ENCODE results near the gene CNPY1. TPM values are rescaled to one million over a fixed set of nuclear protein-coding genes. Genes with fewer than 3 reads are reported as not detected.

Gene CNPY1
- total RNA-seq, 2 donors from 2014 or later: not detected

DNA sequence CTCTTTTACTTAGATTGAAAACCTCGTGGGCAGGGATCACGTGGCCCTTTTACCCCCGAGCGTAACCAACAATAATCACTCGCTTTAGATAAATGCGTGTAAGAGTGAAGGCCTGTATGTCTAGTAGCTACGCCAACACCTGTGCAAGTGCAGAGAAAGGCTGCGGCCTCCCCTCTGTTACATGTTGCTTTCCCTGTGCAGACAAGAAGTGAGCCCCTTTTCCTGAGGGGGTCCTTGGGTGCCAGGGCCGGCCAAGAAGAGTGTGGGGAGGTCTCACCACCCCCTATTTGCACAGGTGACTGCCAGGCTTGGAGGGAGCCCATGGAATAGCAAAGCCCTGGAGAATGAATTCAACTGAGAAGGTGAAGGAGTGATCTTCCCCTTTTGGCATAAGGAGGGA, 35.6 kb upstream of the CNPY1 start:
- Mint-ChIP-seq H3K27ac (no peak overlapping the region), H3K9me3 (no peaks in the 10 kb centered on the region), H3K36me3 (no peaks in the 10 kb centered on the region)
- ATAC-seq (no peak), DNase-seq (ENCODE audit: low spot score in 2 of 2) (no peak)

DNA sequence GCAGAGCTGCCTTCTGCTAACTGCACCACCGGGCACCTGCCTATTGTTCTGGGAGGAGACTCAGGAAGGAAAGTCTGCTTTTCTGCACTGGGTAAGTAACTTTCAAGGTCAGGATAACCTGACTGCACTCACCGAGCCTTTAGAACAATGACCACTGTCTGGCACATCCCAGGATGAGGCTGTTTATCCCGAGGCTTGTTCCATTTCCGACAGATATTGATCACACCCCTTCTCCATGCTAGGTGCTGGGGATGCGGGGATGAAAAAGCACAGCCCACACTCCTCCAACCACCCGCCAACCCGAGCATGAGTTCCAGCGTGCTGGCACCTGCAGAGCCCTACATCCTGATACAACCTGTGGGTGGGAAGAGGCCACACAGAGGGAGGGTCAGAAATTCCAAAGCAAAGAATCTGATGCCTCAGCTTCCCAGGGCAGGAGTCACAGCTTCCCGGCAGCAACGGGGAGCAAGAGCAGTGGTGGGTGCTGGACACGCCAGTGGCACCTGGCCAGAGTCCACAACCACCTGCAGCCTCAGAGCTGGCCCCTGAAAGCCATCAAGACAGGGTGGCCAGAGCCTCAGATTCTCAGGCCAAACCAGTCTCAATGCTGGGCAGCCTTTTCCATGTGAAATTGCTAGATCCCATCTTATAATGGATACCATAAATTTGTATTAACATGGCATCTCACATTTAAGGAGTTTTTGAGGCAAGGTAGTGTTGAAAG, 34.9 kb upstream of the CNPY1 start:
- Mint-ChIP-seq H3K27ac (no peak overlapping the region), H3K36me3 (no peaks in the 10 kb centered on the region), H3K9me3 (no peaks in the 10 kb centered on the region)
- ATAC-seq: no peak
- DNase-seq (ENCODE audit: low spot score in 2 of 2): no peak

DNA sequence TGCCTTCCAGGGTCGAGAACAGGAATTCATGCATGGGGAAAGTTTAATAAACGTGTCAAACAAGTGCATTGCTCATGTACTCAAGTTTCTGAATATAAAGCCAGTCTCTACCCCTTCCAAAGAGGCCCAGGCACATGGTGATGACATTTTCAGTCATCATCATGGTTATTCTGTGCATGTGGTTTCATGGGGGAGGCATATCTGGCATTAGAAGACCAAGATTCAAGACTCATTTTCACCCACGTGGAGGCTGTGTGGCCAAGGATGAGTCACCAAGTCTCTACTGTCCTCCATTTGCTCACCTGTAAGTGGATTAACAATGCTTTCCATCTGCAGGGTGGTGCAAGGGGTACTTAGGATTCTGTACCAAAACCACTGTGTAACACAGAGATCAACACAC, 34.0 kb upstream of the CNPY1 start:
- Mint-ChIP-seq H3K36me3 (no peaks in the 10 kb centered on the region), H3K27ac (no peak overlapping the region), H3K9me3 (no peaks in the 10 kb centered on the region)
- ATAC-seq (peak; percentile 90 to 94), DNase-seq (ENCODE audit: low spot score in 2 of 2) (peak in 1 of 2 donors; percentile 42)

DNA sequence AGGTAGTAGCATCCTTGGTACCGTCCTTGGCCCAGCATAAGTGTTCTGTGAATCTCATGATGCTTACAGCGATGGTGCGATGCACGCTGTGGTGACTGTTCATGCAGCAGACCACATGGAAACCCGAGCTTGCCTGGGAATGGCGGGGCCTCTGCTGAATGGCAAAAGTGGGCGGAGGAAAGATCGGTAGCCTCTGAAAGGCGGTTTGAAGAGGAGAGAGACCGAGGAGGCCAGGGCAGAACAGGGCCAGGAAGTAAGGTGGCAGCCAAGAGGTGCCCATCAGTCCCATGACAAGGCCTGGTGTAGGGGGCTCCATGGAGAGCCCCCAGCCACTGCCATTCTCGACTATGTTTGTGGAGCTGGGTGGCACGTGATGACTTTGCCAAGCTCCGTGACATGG, 33.2 kb upstream of the CNPY1 start:
- no peak for ATAC-seq
- H3K27ac Mint-ChIP-seq: no peak overlapping the region

DNA sequence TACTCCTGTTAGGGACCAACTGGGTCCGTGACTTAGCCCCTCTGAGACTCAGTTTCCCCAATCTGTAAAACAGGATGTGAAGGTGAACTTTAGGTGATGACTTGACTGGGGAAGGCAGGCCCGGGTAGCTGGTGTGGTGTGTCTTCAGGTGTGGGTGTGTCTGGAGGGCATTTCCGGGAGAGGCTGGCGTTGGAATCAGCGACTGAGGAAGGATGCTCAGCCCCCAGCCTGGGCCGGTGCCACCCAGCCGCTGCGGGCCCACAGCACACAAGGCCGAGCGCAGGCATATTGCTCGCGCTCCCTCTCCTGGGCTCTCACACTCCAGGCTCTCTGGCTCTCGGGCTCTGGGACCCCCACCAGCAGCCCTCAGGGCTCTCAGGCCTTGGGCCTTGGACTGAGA, 31.7 kb upstream of the CNPY1 start:
- no peaks in the 10 kb centered on the region for H3K36me3 Mint-ChIP-seq
- ATAC-seq (no peak), DNase-seq (ENCODE audit: low spot score in 2 of 2) (no peak)
- H3K27ac Mint-ChIP-seq: no peak overlapping the region
- H3K9me3 Mint-ChIP-seq: no peaks in the 10 kb centered on the region

More for the DNA sequence above, 33.2 kb upstream of the CNPY1 start:
- no peaks in the 10 kb centered on the region for H3K9me3 Mint-ChIP-seq
- no peak for DNase-seq (ENCODE audit: low spot score in 2 of 2)
- no peaks in the 10 kb centered on the region for H3K36me3 Mint-ChIP-seq

DNA sequence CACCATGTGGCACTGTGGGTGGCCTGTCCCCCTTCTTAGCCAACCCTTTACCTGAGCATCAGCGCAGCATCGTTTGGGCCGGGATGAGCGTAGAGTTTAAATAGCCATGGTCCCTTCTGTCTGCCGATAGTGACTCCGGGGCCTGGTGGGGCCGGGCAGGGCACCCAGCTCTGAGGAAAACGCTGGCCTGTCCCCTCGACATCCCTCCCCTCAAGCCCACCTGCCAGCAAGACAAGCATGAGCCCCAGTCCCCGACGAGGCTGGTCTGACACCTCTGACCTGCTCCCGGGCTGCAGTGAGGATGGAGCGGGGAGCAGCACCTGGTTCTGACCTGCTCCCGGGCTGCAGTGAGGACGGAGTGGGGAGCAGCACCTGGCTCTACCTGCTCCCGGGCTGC, 31.1 kb upstream of the CNPY1 start:
- no peaks in the 10 kb centered on the region for H3K9me3 Mint-ChIP-seq
- DNase-seq (ENCODE audit: low spot score in 2 of 2): no peak
- H3K27ac Mint-ChIP-seq: no peak overlapping the region
- no peaks in the 10 kb centered on the region for H3K36me3 Mint-ChIP-seq
- ATAC-seq: no peak

DNA sequence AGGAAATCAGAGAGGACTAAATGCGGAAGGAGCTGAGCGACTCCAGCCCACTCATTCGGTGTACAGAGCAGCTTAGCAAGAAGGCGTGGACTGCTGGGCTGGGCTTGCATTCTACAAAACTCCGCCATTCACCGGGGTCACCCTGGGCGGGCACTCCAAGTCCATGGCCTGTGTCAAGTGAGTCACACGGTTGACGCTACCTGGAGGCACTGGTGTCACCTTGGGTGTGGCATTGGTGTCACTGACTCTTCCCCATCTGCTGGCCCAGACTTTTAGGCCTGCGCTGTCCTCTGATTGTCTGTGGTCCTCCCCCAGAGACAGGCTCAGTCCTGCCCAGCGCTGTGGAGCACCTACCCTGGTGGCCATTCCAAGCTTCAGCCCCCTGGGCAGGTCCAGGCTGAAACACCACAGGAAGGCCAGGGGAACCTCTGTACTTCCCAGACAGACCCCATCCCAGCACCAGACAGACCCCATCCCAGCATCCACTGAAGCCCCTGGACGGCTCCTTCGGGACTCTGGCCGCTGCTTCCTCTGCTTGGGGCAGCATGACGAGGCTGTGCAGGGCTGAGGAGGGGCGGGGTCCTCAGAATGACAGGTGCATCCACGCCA, 30.6 kb upstream of the CNPY1 start:
- Mint-ChIP-seq H3K9me3 (no peaks in the 10 kb centered on the region), H3K36me3 (no peaks in the 10 kb centered on the region), H3K27ac (no peak overlapping the region)
- ATAC-seq (no peak), DNase-seq (ENCODE audit: low spot score in 2 of 2) (no peak)

DNA sequence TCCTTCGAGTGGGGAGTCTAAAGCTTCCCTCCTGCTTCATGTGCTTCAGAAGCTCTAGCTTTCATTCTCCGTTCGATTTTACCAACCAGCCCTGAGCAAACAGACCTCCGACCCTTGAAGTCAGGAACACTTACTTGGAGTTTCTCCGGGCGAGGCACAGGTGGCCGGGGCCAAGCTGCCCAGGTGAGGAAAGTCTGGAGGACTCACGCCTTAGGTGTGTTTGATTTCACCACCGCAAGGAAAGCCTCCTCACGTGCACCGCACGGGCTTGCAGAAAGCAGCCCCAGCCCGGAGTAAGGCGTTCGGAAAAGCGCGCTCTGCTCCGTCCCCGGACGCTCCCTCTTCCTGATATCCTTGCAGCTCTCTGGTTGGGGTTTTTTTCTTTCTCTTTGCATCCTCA, 30.1 kb upstream of the CNPY1 start:
- Mint-ChIP-seq H3K9me3 (no peaks in the 10 kb centered on the region), H3K27ac (no peak overlapping the region)

DNA sequence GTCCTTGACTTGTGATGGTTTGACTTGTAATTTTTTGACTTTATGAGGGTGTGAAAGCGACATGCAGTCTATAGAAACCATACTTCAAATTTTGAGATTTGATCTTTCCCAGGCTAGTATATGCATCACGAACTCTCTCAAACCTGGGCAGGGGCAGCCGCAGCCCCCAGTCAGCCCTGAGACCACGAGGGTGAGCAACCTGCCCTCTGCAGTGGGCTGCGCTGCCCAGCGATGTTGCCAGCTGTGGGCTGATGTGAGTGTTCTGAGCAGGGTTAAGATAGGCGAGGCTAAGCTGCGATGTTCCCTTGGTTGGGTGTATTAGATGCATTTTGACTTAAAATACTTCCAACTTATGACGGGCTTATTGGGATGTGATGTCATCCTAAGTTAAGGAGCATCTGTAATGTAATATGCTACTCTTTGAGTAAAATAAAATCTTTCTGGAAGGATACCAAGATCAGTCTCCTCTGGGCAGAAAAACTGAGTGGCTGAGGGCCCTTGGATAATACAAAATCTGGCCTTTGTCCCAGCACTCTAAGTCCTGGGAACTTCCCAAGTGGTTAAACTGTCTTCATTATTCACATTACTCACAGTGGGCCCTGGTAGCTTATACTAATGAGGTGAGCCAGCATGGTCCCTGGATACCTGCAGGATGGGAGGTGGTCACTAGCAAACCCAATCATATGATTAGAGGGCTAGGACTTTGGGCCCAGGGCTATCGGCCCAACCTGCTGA, 28.4 kb upstream of the CNPY1 start:
- Mint-ChIP-seq H3K27ac (no peak overlapping the region), H3K36me3 (no peaks in the 10 kb centered on the region), H3K9me3 (no peaks in the 10 kb centered on the region)
- no peak for DNase-seq (ENCODE audit: low spot score in 2 of 2)
- ATAC-seq: no peak

More for the DNA sequence above, 30.1 kb upstream of the CNPY1 start:
- DNase-seq (ENCODE audit: low spot score in 2 of 2) (no peak), ATAC-seq (no peak)
- no peaks in the 10 kb centered on the region for H3K36me3 Mint-ChIP-seq

DNA sequence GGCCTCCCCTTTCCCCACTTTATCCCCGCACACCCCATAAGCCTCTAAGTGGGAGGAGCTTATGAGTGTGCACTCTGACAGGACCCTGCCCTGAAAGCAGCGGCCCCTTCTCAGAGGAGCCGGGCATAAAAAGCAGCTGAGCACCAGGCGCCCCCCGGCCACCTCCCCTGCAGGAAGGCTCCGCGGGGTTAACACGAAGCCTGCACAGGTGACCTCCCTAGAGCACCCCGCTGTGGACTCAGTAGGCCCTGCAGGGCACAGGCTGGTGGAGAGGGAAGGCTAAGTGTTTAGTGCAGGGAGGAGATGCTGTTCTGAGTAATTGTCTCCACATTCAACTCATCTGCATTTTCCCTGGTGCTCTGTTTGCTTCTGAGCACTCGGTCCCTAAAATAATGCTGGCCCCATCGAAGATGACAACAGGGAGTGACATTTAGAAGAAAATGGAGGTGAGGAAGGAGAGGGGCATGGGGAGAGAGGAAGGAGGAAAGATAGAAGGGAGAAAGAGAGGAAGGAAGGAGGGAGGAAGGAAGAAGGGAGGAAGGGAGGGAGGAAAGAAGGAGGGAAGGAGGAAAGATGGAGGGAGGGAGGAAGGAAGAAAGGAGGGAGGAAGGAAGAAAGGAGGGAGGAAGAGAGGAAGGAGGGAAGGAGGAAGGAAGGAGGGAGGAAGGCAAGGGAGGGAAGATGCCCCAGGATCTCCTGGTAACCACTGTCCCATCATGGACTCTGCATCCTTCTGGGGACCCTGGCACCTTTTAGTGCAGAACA, 25.4 kb upstream of the CNPY1 start:
- no peak for ATAC-seq
- no peak for DNase-seq (ENCODE audit: low spot score in 2 of 2)
- Mint-ChIP-seq H3K36me3 (no peaks in the 10 kb centered on the region), H3K27ac (no peak overlapping the region), H3K9me3 (no peaks in the 10 kb centered on the region)

DNA sequence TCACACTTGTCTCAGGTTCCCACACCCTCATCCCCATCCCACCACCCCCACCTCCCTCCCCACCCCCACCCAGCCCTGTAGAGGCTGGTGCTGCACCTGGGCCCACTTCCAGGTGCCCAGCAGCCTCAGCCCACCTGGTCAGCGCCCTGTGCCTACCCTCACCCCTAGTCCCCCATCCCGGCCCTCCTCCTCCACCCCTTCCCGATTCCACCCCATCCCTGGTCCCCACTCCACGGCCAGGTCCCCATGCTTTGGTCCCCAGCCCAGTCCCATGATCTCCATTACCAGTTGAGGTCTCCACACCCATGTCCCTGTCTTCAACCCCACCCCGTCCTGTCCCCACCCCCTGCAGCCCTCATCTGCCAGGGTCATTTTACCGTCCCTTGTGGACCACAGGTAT, 24.6 kb upstream of the CNPY1 start:
- DNase-seq (ENCODE audit: low spot score in 2 of 2) (no peak), ATAC-seq (no peak)
- no peaks in the 10 kb centered on the region for H3K36me3 Mint-ChIP-seq
- no peaks in the 10 kb centered on the region for H3K9me3 Mint-ChIP-seq
- H3K27ac Mint-ChIP-seq: no peak overlapping the region

DNA sequence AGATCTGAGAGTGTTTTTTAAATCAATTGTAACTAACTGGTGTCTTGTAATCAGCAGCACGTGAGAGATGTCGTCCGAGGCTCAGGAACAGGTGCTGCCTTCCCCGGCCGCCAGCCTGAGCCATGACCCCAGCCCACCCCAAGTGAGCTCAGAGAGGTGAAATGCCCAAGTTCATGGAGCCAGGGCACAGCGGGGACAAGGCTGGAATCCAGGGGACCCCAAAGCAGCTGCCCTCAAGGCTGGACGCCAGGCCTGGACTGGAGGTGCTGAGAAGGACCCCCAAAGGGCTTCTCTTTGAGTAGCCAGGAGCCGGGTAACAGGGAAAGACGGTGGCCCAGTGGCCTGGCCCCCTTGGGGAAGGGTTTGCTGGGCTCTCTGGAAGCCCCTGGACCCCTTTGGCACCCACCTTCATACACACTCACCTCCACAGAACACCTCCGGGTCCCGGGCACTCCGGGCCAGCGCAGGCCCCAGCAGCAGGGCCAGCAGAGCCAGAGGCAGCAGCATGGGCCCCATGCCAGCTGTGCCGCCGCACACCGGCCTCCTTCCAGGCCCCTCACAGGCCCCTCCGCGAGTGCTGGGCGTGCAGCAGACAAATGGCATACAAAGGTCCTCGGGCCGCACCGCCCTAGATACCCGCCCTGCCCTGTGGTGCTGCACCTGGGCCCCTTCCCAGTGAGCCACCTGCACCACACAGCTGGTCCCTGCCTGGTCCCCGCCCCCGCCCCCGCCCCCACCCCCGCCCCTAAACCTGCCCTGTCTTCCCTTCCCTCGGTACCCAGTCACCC, 24.0 kb upstream of the CNPY1 start:
- DNase-seq (ENCODE audit: low spot score in 2 of 2) (no peak), ATAC-seq (no peak)
- no peak overlapping the region for H3K27ac Mint-ChIP-seq
- no peaks in the 10 kb centered on the region for H3K9me3 Mint-ChIP-seq
- H3K36me3 Mint-ChIP-seq: no peaks in the 10 kb centered on the region

DNA sequence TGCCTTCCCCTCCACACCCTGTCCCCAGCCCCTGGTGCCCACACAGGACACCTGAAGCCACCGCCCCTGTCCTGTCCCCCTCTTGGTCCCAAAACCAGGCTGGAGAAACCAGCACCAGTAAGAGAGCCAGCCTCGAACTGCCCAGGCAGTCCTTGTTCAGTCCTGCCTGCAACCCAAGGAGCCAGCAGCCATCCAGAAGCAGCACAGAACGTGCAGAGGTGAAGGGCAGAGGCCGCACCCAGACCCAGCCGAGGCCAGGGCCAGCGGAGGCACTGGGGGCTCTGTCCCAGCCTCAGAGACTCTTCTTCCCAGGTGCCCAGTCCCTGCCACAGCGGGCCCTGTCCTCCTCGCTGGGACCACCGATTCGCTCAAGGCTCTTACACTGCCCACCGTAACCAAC, 23.3 kb upstream of the CNPY1 start:
- no peak for ATAC-seq
- DNase-seq (ENCODE audit: low spot score in 2 of 2): no peak
- Mint-ChIP-seq H3K27ac (no peak overlapping the region), H3K36me3 (no peaks in the 10 kb centered on the region), H3K9me3 (no peaks in the 10 kb centered on the region)

DNA sequence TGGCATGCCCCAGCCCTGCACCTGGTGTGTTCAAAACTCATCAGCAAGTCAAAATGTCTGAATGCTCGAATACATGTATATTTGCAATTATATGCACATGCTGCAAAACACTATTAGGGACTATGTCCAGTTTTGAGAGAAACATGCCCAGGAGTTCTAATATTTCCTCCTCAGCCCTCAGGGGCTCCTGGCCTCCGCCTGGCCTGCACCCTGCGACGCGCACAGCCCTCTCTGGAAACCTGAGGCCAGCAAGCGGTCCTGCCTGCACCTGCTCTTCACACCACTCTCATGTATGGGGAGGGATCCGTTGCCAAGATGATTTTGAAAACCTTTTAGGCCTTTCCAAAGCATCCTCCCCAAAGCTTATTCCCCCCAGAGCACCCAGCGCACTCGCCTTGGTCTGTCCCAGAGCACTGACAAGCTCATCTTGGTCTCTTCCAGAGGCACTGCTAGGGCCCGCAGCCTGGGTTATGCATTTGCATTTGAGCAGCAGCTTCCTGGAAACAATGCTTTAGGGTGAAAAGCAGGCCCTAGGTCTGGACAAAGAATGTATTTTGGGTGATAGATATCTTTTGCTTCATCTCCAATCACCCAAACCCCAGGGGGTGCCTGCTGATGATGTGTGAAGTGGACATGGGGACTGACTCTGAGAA, 22.6 kb upstream of the CNPY1 start:
- DNase-seq (ENCODE audit: low spot score in 2 of 2) (no peak), ATAC-seq (no peak)
- Mint-ChIP-seq H3K27ac (no peak overlapping the region), H3K9me3 (no peaks in the 10 kb centered on the region), H3K36me3 (no peaks in the 10 kb centered on the region)

DNA sequence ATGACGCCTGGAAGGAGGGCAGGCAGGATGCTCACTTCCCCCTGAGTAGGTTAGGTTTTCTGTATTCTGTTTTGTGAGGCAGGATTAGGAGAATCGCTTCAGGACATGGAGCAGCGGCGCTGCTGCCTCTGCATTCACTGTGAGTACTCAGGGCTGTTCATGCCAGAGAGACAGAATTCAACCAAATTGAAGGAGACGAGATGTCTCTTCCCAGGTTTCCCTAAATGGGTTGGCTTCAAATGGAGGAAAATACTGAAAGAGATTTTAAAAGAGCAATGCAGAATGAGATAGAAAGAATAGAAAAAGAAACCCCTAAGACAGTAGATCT, 21.9 kb upstream of the CNPY1 start:
- DNase-seq (ENCODE audit: low spot score in 2 of 2): no peak
- Mint-ChIP-seq H3K9me3 (no peaks in the 10 kb centered on the region), H3K36me3 (no peaks in the 10 kb centered on the region), H3K27ac (no peak overlapping the region)
- ATAC-seq: no peak

DNA sequence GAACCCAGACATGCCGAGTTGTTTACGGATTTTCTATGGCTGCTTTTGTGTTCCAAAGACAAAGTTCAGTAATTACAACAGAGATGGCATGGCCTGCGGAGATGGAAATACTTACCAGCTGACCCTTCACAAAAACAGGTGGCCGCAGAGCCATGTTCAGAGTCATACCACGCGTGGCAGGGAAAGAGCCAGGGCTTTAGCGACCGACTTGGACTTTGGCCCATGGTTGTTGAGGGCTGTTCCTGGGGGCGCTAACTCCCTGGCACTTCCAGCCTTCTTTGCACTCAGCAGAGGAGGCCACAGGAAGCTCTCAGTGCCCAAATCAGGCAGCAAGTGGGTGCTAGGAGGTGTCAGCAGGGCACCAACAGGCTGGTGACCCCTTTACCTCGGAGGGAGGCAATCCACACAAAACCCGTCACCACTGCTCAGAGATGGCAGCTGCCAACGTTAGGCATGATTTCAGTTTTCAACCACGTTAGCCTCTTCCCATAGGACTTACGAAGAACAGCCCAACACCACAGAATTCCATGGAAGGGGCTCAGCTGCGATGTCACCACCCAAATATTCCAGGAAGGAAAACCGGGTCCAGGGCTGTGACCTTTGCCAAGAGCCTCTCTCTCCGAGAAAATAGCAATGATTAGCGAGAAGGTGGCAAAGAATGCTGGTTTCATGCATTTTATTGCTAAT, 21.4 kb upstream of the CNPY1 start:
- H3K9me3 Mint-ChIP-seq: no peaks in the 10 kb centered on the region
- DNase-seq (ENCODE audit: low spot score in 2 of 2) (no peak), ATAC-seq (no peak)
- H3K27ac Mint-ChIP-seq: no peak overlapping the region
- H3K36me3 Mint-ChIP-seq: no peaks in the 10 kb centered on the region

Data from activated naive CD4-positive, alpha-beta T cell treated with anti-CD3 and anti-CD28 coated beads, Interleukin-2, amount 50 U/mL, for 72 hours (primary cell).